GM21381 (cell line): Measurements from ENCODE around the gene TMEFF1.

Experiments
- ATAC-seq: cut with Tn5 transposase; IDR thresholded peaks from one replicate; pipeline ENCODE4 v1.9.1; 2021; ENCODE audit warnings: mild to moderate bottlenecking, moderate library complexity; ENCODE audit not compliant: unreplicated experiment

Gene TMEFF1

GRCh38 chr9:100445903-100446549, 26.9 kb upstream of the TMEFF1 start:
- ATAC-seq: no peak

GRCh38 chr9:100447041-100447440, 25.9 kb upstream of the TMEFF1 start:
- no peak for ATAC-seq

GRCh38 chr9:100448266-100448665, 24.7 kb upstream of the TMEFF1 start:
- no peak for ATAC-seq

GRCh38 chr9:100449420-100449819, 23.5 kb upstream of the TMEFF1 start:
- peak; percentile 76 for ATAC-seq

- ATAC-seq: no peak
Measured at GRCh38 chr9:100452894-100453293, 20.1 kb upstream of the TMEFF1 start.

GRCh38 chr9:100455470-100455869, 17.5 kb upstream of the TMEFF1 start:
- ATAC-seq: no peak

GRCh38 chr9:100457517-100457916, 15.4 kb upstream of the TMEFF1 start:
- ATAC-seq: no peak

GRCh38 chr9:100459963-100460362, 13.0 kb upstream of the TMEFF1 start:
- no peak for ATAC-seq

- no peak for ATAC-seq
Measured at GRCh38 chr9:100465274-100465673, 7.7 kb upstream of the TMEFF1 start.

GRCh38 chr9:100465761-100466160, 7.2 kb upstream of the TMEFF1 start:
- no peak for ATAC-seq

- ATAC-seq: peak; percentile 17
Measured at GRCh38 chr9:100466171-100466828, 6.6 kb upstream of the TMEFF1 start.

- ATAC-seq: peak; percentile 68
Measured at GRCh38 chr9:100466829-100467221, 6.1 kb upstream of the TMEFF1 start.

- no peak for ATAC-seq
Measured at GRCh38 chr9:100468041-100468440, 4.9 kb upstream of the TMEFF1 start.

GRCh38 chr9:100472268-100472667, 681 bp upstream of the TMEFF1 start:
- ATAC-seq: no peak

GRCh38 chr9:100473276-100474081, 530 bp downstream of the TMEFF1 start:
- ATAC-seq: peak; percentile 75

- ATAC-seq: no peak
Measured at GRCh38 chr9:100474082-100474923, 1.4 kb downstream of the TMEFF1 start.

GRCh38 chr9:100474924-100475276, 2.0 kb downstream of the TMEFF1 start:
- ATAC-seq: no peak

- no peak for ATAC-seq
Measured at GRCh38 chr9:100477241-100477640, 4.3 kb downstream of the TMEFF1 start.

GRCh38 chr9:100478192-100478591, 5.2 kb downstream of the TMEFF1 start:
- no peak for ATAC-seq

- ATAC-seq: no peak
Measured at GRCh38 chr9:100479820-100480219, 6.9 kb downstream of the TMEFF1 start.

- no peak for ATAC-seq
Measured at GRCh38 chr9:100485196-100485595, 12.2 kb downstream of the TMEFF1 start.
